ENCODE results near the gene CDC25B. TPM values are rescaled to one million over a fixed set of nuclear protein-coding genes. Genes with fewer than 3 reads are reported as not detected.

CDC25B gene
- polyA plus RNA-seq, 1 donor (not counting 4 experiments of a cell fraction or from before 2014, with no cell fraction given) = 23.5 TPM

- no peaks in the 10 kb centered on the region for H3K9me3 ChIP-seq (ENCODE audit: control insufficient read depth, low read depth, low read length)
- peaks cover 31% of the 10 kb centered on the region for H3K79me2 ChIP-seq (ENCODE audit: control insufficient read depth, insufficient read depth, low read length)
- FAIRE-seq (no peak), DNase-seq (ENCODE audit: low read depth, low spot score) (no peak)
- peaks cover 18% of the 10 kb centered on the region for H3K4me1 ChIP-seq (ENCODE audit: control insufficient read depth, extremely low read depth, insufficient read depth, low read length)
- peak within 1 kb of the TSS; percentile 89 for H3K4me2 ChIP-seq (ENCODE audit: control insufficient read depth, extremely low read depth, insufficient read depth, low read depth, low read length)
- no peaks in the 10 kb centered on the region for H3K9me1 ChIP-seq (ENCODE audit: control insufficient read depth, extremely low read depth, insufficient read depth, low read length)
- TF ChIP-seq EZH2 (IDR thresholded peaks at IDR 0.05; ENCODE audit: low read length) = no peak
- TF ChIP-seq, protein P1, sequence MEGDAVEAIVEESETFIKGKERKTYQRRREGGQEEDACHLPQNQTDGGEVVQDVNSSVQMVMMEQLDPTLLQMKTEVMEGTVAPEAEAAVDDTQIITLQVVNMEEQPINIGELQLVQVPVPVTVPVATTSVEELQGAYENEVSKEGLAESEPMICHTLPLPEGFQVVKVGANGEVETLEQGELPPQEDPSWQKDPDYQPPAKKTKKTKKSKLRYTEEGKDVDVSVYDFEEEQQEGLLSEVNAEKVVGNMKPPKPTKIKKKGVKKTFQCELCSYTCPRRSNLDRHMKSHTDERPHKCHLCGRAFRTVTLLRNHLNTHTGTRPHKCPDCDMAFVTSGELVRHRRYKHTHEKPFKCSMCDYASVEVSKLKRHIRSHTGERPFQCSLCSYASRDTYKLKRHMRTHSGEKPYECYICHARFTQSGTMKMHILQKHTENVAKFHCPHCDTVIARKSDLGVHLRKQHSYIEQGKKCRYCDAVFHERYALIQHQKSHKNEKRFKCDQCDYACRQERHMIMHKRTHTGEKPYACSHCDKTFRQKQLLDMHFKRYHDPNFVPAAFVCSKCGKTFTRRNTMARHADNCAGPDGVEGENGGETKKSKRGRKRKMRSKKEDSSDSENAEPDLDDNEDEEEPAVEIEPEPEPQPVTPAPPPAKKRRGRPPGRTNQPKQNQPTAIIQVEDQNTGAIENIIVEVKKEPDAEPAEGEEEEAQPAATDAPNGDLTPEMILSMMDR (optimal IDR thresholded peaks at IDR 0.05 in 1 of 3, IDR thresholded peaks at IDR 0.05 in 1 of 3, conservative IDR thresholded peaks at IDR 0.05 in 1 of 3; ENCODE audit: extremely low read depth in 1 of 3, insufficient read depth in 2 of 3, low read length in 3 of 3) = peak in 1 of 3 experiments; percentile 10
- peak within 1 kb of the TSS; percentile 73 for H3K27ac ChIP-seq (ENCODE audit: control insufficient read depth, insufficient read depth, low read length)
- H2AFZ ChIP-seq (ENCODE audit: control insufficient read depth, low read length) = peak within 1 kb of the TSS; percentile 71
- peak within 1 kb of the TSS; percentile 80 for H3K9ac ChIP-seq (ENCODE audit: control insufficient read depth, extremely low read depth, insufficient read depth, low read length)
- H3K36me3 ChIP-seq (ENCODE audit: control insufficient read depth in 2 of 2, extremely low read depth in 1 of 2, insufficient read depth in 2 of 2, low read length in 2 of 2) = peaks cover 0 to 3% of the 10 kb centered on the region in 2 experiments
- H3K27me3 ChIP-seq (ENCODE audit: control insufficient read depth, extremely low read depth, insufficient read depth, low read length) = no peaks in the 10 kb centered on the region
- dilution Hi-C loops (cut with MboI; ENCODE audit: extremely low pct_ligation_motif_present, low sequenced_read_pairs) = no loop called here
- no peaks in the 10 kb centered on the region for H4K20me1 ChIP-seq (ENCODE audit: control insufficient read depth, extremely low read depth, insufficient read depth, low read length)
- peak within 1 kb of the TSS; percentile 68 to 98 (median 73) for H3K4me3 ChIP-seq (ENCODE audit: control insufficient read depth in 2 of 3, extremely low read depth in 1 of 3, insufficient read depth in 2 of 3, low read depth in 1 of 3, low read length in 3 of 3)
Observed at GRCh38 chr20:3846740-3847428, 50.8 kb downstream of the CDC25B start, which contains the start of gene MAVS. TSS of gene MAVS (plus strand) at chr20:3846834. CDS start at chr20:3854625, 7,791 bp downstream.

GRCh38 chr20:3847429-3847940 is 51.4 kb downstream of the CDC25B start:
- Histone ChIP-seq H3K4me1 (ENCODE audit: control insufficient read depth, extremely low read depth, insufficient read depth, low read length) (peaks cover 18% of the 10 kb centered on the region), H3K4me2 (ENCODE audit: control insufficient read depth, extremely low read depth, insufficient read depth, low read depth, low read length) (peak overlapping the region; percentile 89), H3K9ac (ENCODE audit: control insufficient read depth, extremely low read depth, insufficient read depth, low read length) (peak overlapping the region; percentile 80), H3K79me2 (ENCODE audit: control insufficient read depth, insufficient read depth, low read length) (peaks cover 34% of the 10 kb centered on the region), H3K36me3 (ENCODE audit: control insufficient read depth in 2 of 2, extremely low read depth in 1 of 2, insufficient read depth in 2 of 2, low read length in 2 of 2) (peaks cover 0 to 3% of the 10 kb centered on the region in 2 experiments), H3K4me3 (ENCODE audit: control insufficient read depth in 2 of 3, extremely low read depth in 1 of 3, insufficient read depth in 2 of 3, low read depth in 1 of 3, low read length in 3 of 3) (peak overlapping the region; percentile 68 to 98 (median 73)), H2AFZ (ENCODE audit: control insufficient read depth, low read length) (peak overlapping the region; percentile 71), H3K27ac (ENCODE audit: control insufficient read depth, insufficient read depth, low read length) (peak overlapping the region; percentile 73), H3K27me3 (ENCODE audit: control insufficient read depth, extremely low read depth, insufficient read depth, low read length) (no peaks in the 10 kb centered on the region), H3K9me3 (ENCODE audit: control insufficient read depth, low read depth, low read length) (no peaks in the 10 kb centered on the region), H4K20me1 (ENCODE audit: control insufficient read depth, extremely low read depth, insufficient read depth, low read length) (no peaks in the 10 kb centered on the region), H3K9me1 (ENCODE audit: control insufficient read depth, extremely low read depth, insufficient read depth, low read length) (no peaks in the 10 kb centered on the region)
- DNase-seq (ENCODE audit: low read depth, low spot score) (no peak), FAIRE-seq (no peak)
- dilution Hi-C loops (cut with MboI; ENCODE audit: extremely low pct_ligation_motif_present, low sequenced_read_pairs) = no loop called here
- TF ChIP-seq EZH2 (IDR thresholded peaks at IDR 0.05; ENCODE audit: low read length) = no peak
- TF ChIP-seq, protein P1 (optimal IDR thresholded peaks at IDR 0.05 in 1 of 3, IDR thresholded peaks at IDR 0.05 in 1 of 3, conservative IDR thresholded peaks at IDR 0.05 in 1 of 3; ENCODE audit: extremely low read depth in 1 of 3, insufficient read depth in 2 of 3, low read length in 3 of 3) = no peak

All from keratinocyte (primary cell).